ENCODE results near the gene OR2H1. TPM values are rescaled to one million over a fixed set of nuclear protein-coding genes. Genes with fewer than 3 reads are reported as not detected.

Gene OR2H1
- polyA plus RNA-seq, 3 donors = not detected

GRCh38 chr6:29509239-29509638 is 52.3 kb downstream of the OR2H1 start:
- no peak for TF ChIP-seq CTCF (IDR thresholded peaks at IDR 0.05)
- no peak overlapping the region for H3K4me3 Mint-ChIP-seq
- H3K4me3 ChIP-seq (replicated peaks in 1 of 3; ENCODE audit: low read depth in 2 of 3, low read length in 3 of 3) = no peak overlapping the region
- H3K36me3 ChIP-seq (replicated peaks in 1 of 2; ENCODE audit: control insufficient read depth in 1 of 2, insufficient read depth in 2 of 2, low read length in 2 of 2) = no peaks in the 10 kb centered on the region
- no peaks in the 10 kb centered on the region for H3K9me3 ChIP-seq (replicated peaks in 1 of 2; ENCODE audit: control insufficient read depth in 1 of 2, insufficient read depth in 1 of 2, low read length in 2 of 2)
- H3K4me1 Mint-ChIP-seq = no peaks in the 10 kb centered on the region
- H3K36me3 Mint-ChIP-seq = no peaks in the 10 kb centered on the region
- no peak overlapping the region for H2AFZ ChIP-seq (ENCODE audit: insufficient read depth, low read depth, low read length, poor library complexity, severe bottlenecking)
- H3K27ac ChIP-seq (ENCODE audit: low read depth in 1 of 2, low read length in 2 of 2) = no peak overlapping the region
- H3K27ac Mint-ChIP-seq = no peak overlapping the region
- 77% methylated on average over 4 of the region's 6 CpGs for WGBS (ENCODE audit: insufficient coverage)
- no peak for DNase-seq
- H3K27me3 Mint-ChIP-seq (ENCODE audit: low read depth in 3 of 3) = peaks cover 1 to 14% (median 6%) of the 10 kb centered on the region in 3 donors
- intact Hi-C loops (cut with micrococcal nuclease) = no loop called here
- no peaks in the 10 kb centered on the region for H3K79me2 ChIP-seq (ENCODE audit: insufficient read depth, low read length)
- H3K4me2 ChIP-seq (replicated peaks; ENCODE audit: extremely low read depth, low read length, poor library complexity, severe bottlenecking) = no peak overlapping the region
- H4K20me1 ChIP-seq (ENCODE audit: insufficient read depth, low read length) = no peaks in the 10 kb centered on the region
- no peaks in the 10 kb centered on the region for H3K27me3 ChIP-seq (ENCODE audit: control insufficient read depth in 2 of 2, insufficient read depth in 2 of 2, low read length in 2 of 2)
- no peaks in the 10 kb centered on the region for H3K4me1 ChIP-seq (ENCODE audit: control insufficient read depth in 1 of 2, insufficient read depth in 2 of 2, low read length in 2 of 2)
- H3K9me3 Mint-ChIP-seq = no peaks in the 10 kb centered on the region
- no peak overlapping the region for H3K9ac ChIP-seq (ENCODE audit: insufficient read depth, low read length, poor library complexity, severe bottlenecking)

GRCh38 chr6:29509711-29510110 is 52.8 kb downstream of the OR2H1 start:
- peaks cover 0 to 2% (median 0%) of the 10 kb centered on the region in 7 donors for H3K9me3 Mint-ChIP-seq
- Histone ChIP-seq H3K4me2 (replicated peaks; ENCODE audit: extremely low read depth, low read length, poor library complexity, severe bottlenecking) (no peak overlapping the region), H3K4me1 (ENCODE audit: control insufficient read depth in 1 of 2, insufficient read depth in 2 of 2, low read length in 2 of 2) (no peaks in the 10 kb centered on the region), H2AFZ (ENCODE audit: insufficient read depth, low read depth, low read length, poor library complexity, severe bottlenecking) (no peak overlapping the region), H3K79me2 (ENCODE audit: insufficient read depth, low read length) (no peaks in the 10 kb centered on the region), H3K9me3 (replicated peaks in 1 of 2; ENCODE audit: control insufficient read depth in 1 of 2, insufficient read depth in 1 of 2, low read length in 2 of 2) (no peaks in the 10 kb centered on the region), H3K27ac (ENCODE audit: low read depth in 1 of 2, low read length in 2 of 2) (no peak overlapping the region), H3K9ac (ENCODE audit: insufficient read depth, low read length, poor library complexity, severe bottlenecking) (no peak overlapping the region), H3K27me3 (ENCODE audit: control insufficient read depth in 2 of 2, insufficient read depth in 2 of 2, low read length in 2 of 2) (no peaks in the 10 kb centered on the region), H3K36me3 (replicated peaks in 1 of 2; ENCODE audit: control insufficient read depth in 1 of 2, insufficient read depth in 2 of 2, low read length in 2 of 2) (no peaks in the 10 kb centered on the region), H4K20me1 (ENCODE audit: insufficient read depth, low read length) (no peaks in the 10 kb centered on the region), H3K4me3 (replicated peaks in 1 of 3; ENCODE audit: low read depth in 2 of 3, low read length in 3 of 3) (no peak overlapping the region)
- intact Hi-C loops (cut with micrococcal nuclease) = no loop called here
- H3K4me1 Mint-ChIP-seq = no peaks in the 10 kb centered on the region
- H3K27ac Mint-ChIP-seq = no peak overlapping the region
- no peak for TF ChIP-seq CTCF (IDR thresholded peaks at IDR 0.05)
- WGBS (ENCODE audit: insufficient coverage) = 89% methylated on average over 7 of the region's 9 CpGs
- no peak overlapping the region for H3K4me3 Mint-ChIP-seq
- no peaks in the 10 kb centered on the region for H3K36me3 Mint-ChIP-seq
- peaks cover 1 to 14% (median 7%) of the 10 kb centered on the region in 3 donors for H3K27me3 Mint-ChIP-seq (ENCODE audit: low read depth in 3 of 3)
- DNase-seq = no peak
